H9 (cell line): ENCODE measurements around the gene CES5A. TPM values are rescaled to one million over a fixed set of nuclear protein-coding genes. Genes with fewer than 3 reads are reported as not detected.

ENCODE experiments used
- DNase-seq: peaks from one replicate; pipeline ENCODE4 v3.0.0-alpha.2; 2017
- H2AFZ ChIP-seq: one replicate; pipeline ENCODE4 v1.6.1; 2013; ENCODE audit warnings: mild to moderate bottlenecking, low read length, control low read depth, moderate library complexity
- H2AK5ac ChIP-seq: 2 replicates; pipeline ENCODE4 v1.6.1; 2013; ENCODE audit warnings: low read length, control low read depth, mixed read lengths; ENCODE audit not compliant: insufficient read length
- H2BK120ac ChIP-seq: one replicate; pipeline ENCODE4 v1.6.1; 2013; ENCODE audit warnings: low read depth, mild to moderate bottlenecking, low read length, control low read depth, inconsistent platforms; ENCODE audit not compliant: poor library complexity, severe bottlenecking
- H2BK12ac ChIP-seq: 2 replicates; pipeline ENCODE4 v1.6.1; 2013; ENCODE audit warnings: low read length, control low read depth, mixed read lengths, low read depth; ENCODE audit not compliant: insufficient read length
- H2BK15ac ChIP-seq: 2 replicates; pipeline ENCODE4 v1.6.1; 2013; ENCODE audit warnings: low read depth, low read length, control low read depth
- H2BK20ac ChIP-seq: one replicate; pipeline ENCODE4 v1.6.1; 2013; ENCODE audit warnings: low read depth, mild to moderate bottlenecking, low read length, control low read depth, inconsistent platforms; ENCODE audit not compliant: poor library complexity, severe bottlenecking
- H2BK5ac ChIP-seq: 2 replicates; pipeline ENCODE4 v1.6.1; 2013; ENCODE audit warnings: low read length, control low read depth, mixed read lengths; ENCODE audit not compliant: insufficient read length
- H3K14ac ChIP-seq: 2 replicates; pipeline ENCODE4 v1.6.1; 2013; ENCODE audit warnings: low read length, control low read depth; ENCODE audit not compliant: insufficient read depth
- H3K18ac ChIP-seq: 2 replicates; pipeline ENCODE4 v1.6.1; 2013; ENCODE audit warnings: low read depth, mild to moderate bottlenecking, mixed read lengths, low read length, control low read depth; ENCODE audit not compliant: insufficient read length
- H3K23ac ChIP-seq: 2 replicates; pipeline ENCODE4 v1.6.1; 2013; ENCODE audit warnings: low read length, control low read depth, mixed read lengths, low read depth; ENCODE audit not compliant: insufficient read length
- H3K23me2 ChIP-seq: 2 replicates; pipeline ENCODE4 v1.6.1; 2013; ENCODE audit warnings: low read depth, mild to moderate bottlenecking, mixed read lengths, low read length, control low read depth; ENCODE audit not compliant: insufficient read length, poor library complexity, severe bottlenecking
- H3K27ac ChIP-seq: 2 replicates; pipeline ENCODE4 v1.5.1; 2013; ENCODE audit warnings: low read length, control low read depth, mixed read lengths, low read depth; ENCODE audit not compliant: insufficient read length
- H3K27me3 ChIP-seq: 2 replicates; pipeline ENCODE4 v1.6.1; 2013; ENCODE audit warnings: low read length, control low read depth, inconsistent platforms; ENCODE audit not compliant: insufficient read depth
- H3K4ac ChIP-seq: 2 replicates; pipeline ENCODE4 v1.6.1; 2013; ENCODE audit warnings: low read depth, mild to moderate bottlenecking, control low read depth, inconsistent platforms, low read length, moderate library complexity
- H3K4me1 ChIP-seq: 2 replicates; pipeline ENCODE4 v1.6.1; 2013; ENCODE audit warnings: low read length, control low read depth, inconsistent platforms; ENCODE audit not compliant: insufficient read depth
- H3K4me2 ChIP-seq: 2 replicates; pipeline ENCODE4 v1.6.1; 2013; ENCODE audit warnings: low read length, control low read depth, mixed read lengths; ENCODE audit not compliant: insufficient read length, insufficient read depth
- H3K56ac ChIP-seq: 2 replicates; pipeline ENCODE4 v1.6.1; 2013; ENCODE audit warnings: low read depth, mild to moderate bottlenecking, mixed read lengths, low read length, control low read depth; ENCODE audit not compliant: insufficient read length
- H3K79me1 ChIP-seq: 2 replicates; pipeline ENCODE4 v1.6.1; 2013; ENCODE audit warnings: low read depth, mild to moderate bottlenecking, moderate library complexity, low read length, control low read depth, inconsistent platforms; ENCODE audit not compliant: insufficient read depth, poor library complexity, severe bottlenecking
- H3K79me2 ChIP-seq: 2 replicates; pipeline ENCODE4 v1.6.1; 2013; ENCODE audit warnings: low read length, control low read depth, inconsistent platforms; ENCODE audit not compliant: insufficient read depth
- H3K9ac ChIP-seq: 2 replicates; pipeline ENCODE4 v1.6.1; 2013; ENCODE audit warnings: low read length, control low read depth, mixed read lengths; ENCODE audit not compliant: insufficient read length; ENCODE audit errors: extremely low read depth
- H3K9me3 ChIP-seq: one replicate; pipeline ENCODE4 v1.6.1; 2013; ENCODE audit warnings: low read depth, low read length, inconsistent platforms; ENCODE audit not compliant: control insufficient read depth
- H3T11ph ChIP-seq: one replicate; pipeline ENCODE4 v1.6.1; 2013; ENCODE audit warnings: mild to moderate bottlenecking, low read length, control low read depth, inconsistent platforms
- H4K20me1 ChIP-seq: one replicate; pipeline ENCODE4 v1.6.1; 2013; ENCODE audit not compliant: control insufficient read depth, insufficient read length, insufficient read depth
- H4K5ac ChIP-seq: 2 replicates; pipeline ENCODE4 v1.6.1; 2013; ENCODE audit warnings: low read depth, mild to moderate bottlenecking, mixed read lengths, low read length, control low read depth; ENCODE audit not compliant: insufficient read length
- H4K8ac ChIP-seq: replicated peaks from 2 replicates; pipeline ENCODE4 v1.6.1; 2013; ENCODE audit warnings: low read length, control low read depth, mixed read lengths, low read depth; ENCODE audit not compliant: insufficient read length
- H4K91ac ChIP-seq: 2 replicates; pipeline ENCODE4 v1.6.1; 2013; ENCODE audit warnings: low read depth, mild to moderate bottlenecking, moderate library complexity, mixed read lengths, low read length, control low read depth; ENCODE audit not compliant: insufficient read length
- H3K27ac Mint-ChIP-seq, 3 experiments: 2 replicates in 2 of 3; 3 replicates in 1 of 3; pipeline ENCODE4 v1.8.0; 2020 to 2021; ENCODE audit warnings: mixed read lengths in 3 of 3, mild to moderate bottlenecking in 1 of 3, moderate library complexity in 1 of 3
- H3K27me3 Mint-ChIP-seq: 2 replicates; pipeline ENCODE4 v1.8.0; 2021; ENCODE audit warnings: low read depth, mild to moderate bottlenecking, moderate library complexity, mixed read lengths
- H3K36me3 Mint-ChIP-seq, 3 experiments: 2 replicates in 2 of 3; 3 replicates in 1 of 3; pipeline ENCODE4 v1.8.0; 2020 to 2021; ENCODE audit warnings: low read depth in 3 of 3, mixed read lengths in 3 of 3; ENCODE audit not compliant: insufficient read depth in 1 of 3
- H3K4me1 Mint-ChIP-seq, 2 experiments: 2 replicates each; pipeline ENCODE4 v1.8.0; 2020; ENCODE audit warnings: mixed read lengths in 2 of 2
- H3K4me3 Mint-ChIP-seq, 2 experiments: 2 replicates in 1 of 2; 3 replicates in 1 of 2; pipeline ENCODE4 v1.8.0; 2020 to 2021; ENCODE audit warnings: mild to moderate bottlenecking in 2 of 2, mixed read lengths in 2 of 2, moderate library complexity in 1 of 2
- H3K9me3 Mint-ChIP-seq, 2 experiments: 2 replicates in 1 of 2; 3 replicates in 1 of 2; pipeline ENCODE4 v1.8.0; 2020; ENCODE audit warnings: mild to moderate bottlenecking in 2 of 2, mixed read lengths in 2 of 2, moderate library complexity in 1 of 2
- CTCF ChIP-seq: fragments of 200-600 bp; sonication (generic); conservative IDR thresholded peaks from 3 replicates; pipeline ENCODE4 v1.8.0; 2021; ENCODE audit warnings: antibody characterized with exemption, mild to moderate bottlenecking
- WGBS: extraction: QIAGEN DNeasy Blood & Tissue Kit; methylation state at CpG from one replicate; pipeline ENCODE4 v1.1.7; 2013; ENCODE audit warnings: missing lambda C conversion rate, low lambda C conversion rate, mixed read lengths; ENCODE audit not compliant: insufficient read length; ENCODE audit errors: extremely low coverage; 5-methylcytosine and 5-hydroxymethylcytosine counted together
- total RNA-seq: library from RNA; stranded (reverse); gene quantifications from 2 replicates; pipeline ENCODE4 v1.2.1, GENCODE V29; 2021

CES5A gene
- total RNA-seq, 1 experiment from 2014 or later: not detected

DNA sequence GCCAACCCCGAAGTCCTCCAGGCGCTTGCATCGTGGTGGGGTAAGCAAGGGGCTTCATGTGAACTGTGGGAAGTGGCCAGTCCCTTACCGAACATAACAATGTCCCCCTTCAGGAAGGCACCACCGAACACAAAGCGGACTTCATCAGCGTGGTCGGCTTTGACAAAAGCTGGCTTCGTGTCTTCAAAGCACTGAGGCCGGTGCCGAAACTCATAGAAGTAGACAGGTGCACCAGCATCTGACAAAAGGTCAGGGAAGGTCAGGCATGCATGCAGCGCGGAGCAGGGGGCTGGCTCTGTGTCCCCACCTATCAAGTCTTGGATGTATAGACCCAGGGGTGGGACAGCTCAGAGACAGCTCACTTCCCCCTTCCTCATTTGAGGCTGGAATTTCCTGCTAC is 25.6 kb downstream of the CES5A start:
- H3K27ac Mint-ChIP-seq: no peak overlapping the region
- no peaks in the 10 kb centered on the region for H3K36me3 Mint-ChIP-seq
- Histone ChIP-seq H3K9me3 (no peaks in the 10 kb centered on the region), H3K27me3 (no peaks in the 10 kb centered on the region), H3K79me1 (no peaks in the 10 kb centered on the region), H3T11ph (no peak overlapping the region), H3K79me2 (no peaks in the 10 kb centered on the region), H3K9ac (no peak overlapping the region), H4K20me1 (no peaks in the 10 kb centered on the region), H2BK5ac (no peak overlapping the region), H2AK5ac (no peak overlapping the region), H3K14ac (no peak overlapping the region), H2BK15ac (no peak overlapping the region), H3K4me2 (no peak overlapping the region), H2BK12ac (no peak overlapping the region), H4K8ac (no peak overlapping the region), H2BK20ac (no peak overlapping the region), H2AFZ (no peak overlapping the region), H3K23me2 (no peaks in the 10 kb centered on the region), H4K5ac (no peak overlapping the region), H2BK120ac (no peak overlapping the region), H3K23ac (no peak overlapping the region), H4K91ac (no peak overlapping the region), H3K4me1 (no peaks in the 10 kb centered on the region), H3K56ac (no peak overlapping the region), H3K4ac (no peak overlapping the region), H3K27ac (no peak overlapping the region), H3K18ac (no peak overlapping the region)
- no peak for DNase-seq
- H3K27me3 Mint-ChIP-seq: peaks cover 17% of the 10 kb centered on the region
- no peak for TF ChIP-seq CTCF
- no peaks in the 10 kb centered on the region; a peak in 2 of 4 replicates for H3K4me1 Mint-ChIP-seq
- H3K4me3 Mint-ChIP-seq: no peak overlapping the region
- WGBS: no CpG with 5 or more reads among the region's 13 CpGs
- no peaks in the 10 kb centered on the region for H3K9me3 Mint-ChIP-seq
